GM12878 (cell line): ENCODE measurements around the gene SIRT7. TPM values are rescaled to one million over a fixed set of nuclear protein-coding genes. Genes with fewer than 3 reads are reported as not detected.

Source experiments
- ATAC-seq: fragments of 200-7000 bp; cut with Tn5 transposase; 3 replicates; pipeline ENCODE4 v1.9.1; 2020; ENCODE audit warnings: mild to moderate bottlenecking, moderate library complexity
- BruUV-seq: library from RNA; stranded (reverse); fragments of 400-500 nt; replicated peaks from 2 replicates; lab custom pipeline; 2021; lab: Mats Ljungman, UMichigan
- CTCF ChIA-PET: fragments of 300-600 bp; sonication (Branson Sonifier 250); formaldehyde crosslinking; extraction: SDS; loops from one replicate; lab custom pipeline; 2021; ENCODE audit warnings: inconsistent platforms; lab: Yijun Ruan, JAX
- POLR2A ChIA-PET: fragments of 350-600 bp; formaldehyde crosslinking; extraction: SDS; loops from one replicate; lab custom pipeline; 2021; ENCODE audit warnings: inconsistent platforms; lab: Charles Lee
- RAD21 ChIA-PET: fragments of 300-600 bp; sonication (Branson Sonifier 250); formaldehyde crosslinking; loops from one replicate; lab custom pipeline; 2023; ENCODE audit warnings: antibody characterized with exemption; ENCODE audit not compliant: unreplicated experiment; lab: Charles Lee
- SMC1A ChIA-PET: fragments of 300-600 bp; sonication (Branson Sonifier 250); formaldehyde crosslinking; loops from one replicate; lab custom pipeline; 2023; ENCODE audit not compliant: unreplicated experiment, uncharacterized antibody; lab: Charles Lee
- DNase-seq: peaks from one replicate; pipeline ENCODE4 v3.0.0-alpha.2; 2011; ENCODE audit warnings: low read depth, low spot score
- FAIRE-seq: peaks from 3 replicates; lab custom pipeline; 2011; peaks lifted over from hg19 to GRCh38; lab: Jason Lieb, UNC
- H2AFZ ChIP-seq: 2 replicates; pipeline ENCODE4 v1.6.0; 2011; ENCODE audit warnings: low read depth, low read length, control low read depth; ENCODE audit not compliant: control insufficient read depth
- H3K27ac ChIP-seq: 2 replicates; pipeline ENCODE4 v1.5.1; 2011; ENCODE audit warnings: control low read depth; ENCODE audit not compliant: control insufficient read depth, insufficient read depth
- H3K27me3 ChIP-seq, 2 experiments: replicated peaks in 1 of 2; 2 replicates each; pipeline versions ENCODE4 v1.6.0 to v1.6.1; 2011; ENCODE audit warnings: low read length in 1 of 2; ENCODE audit not compliant: control insufficient read depth in 2 of 2, insufficient read depth in 2 of 2
- H3K36me3 ChIP-seq, 2 experiments: 2 replicates each; pipeline ENCODE4 v1.5.1; 2011; ENCODE audit warnings: low read length in 1 of 2; ENCODE audit not compliant: control insufficient read depth in 2 of 2, insufficient read depth in 2 of 2
- H3K4me1 ChIP-seq: 2 replicates; pipeline ENCODE4 v1.6.1; 2011; ENCODE audit warnings: mild to moderate bottlenecking, low read length, moderate library complexity, mixed read lengths; ENCODE audit not compliant: control insufficient read depth, insufficient read depth
- H3K4me2 ChIP-seq: 2 replicates; pipeline ENCODE4 v1.6.0; 2011; ENCODE audit warnings: control low read depth; ENCODE audit not compliant: control insufficient read depth, insufficient read depth
- H3K4me3 ChIP-seq: fragments of 200-600 bp; sonication (generic); 2 replicates; pipeline ENCODE4 v1.5.1; 2016
- H3K79me2 ChIP-seq: 2 replicates; pipeline ENCODE4 v1.6.0; 2011; ENCODE audit warnings: low read length; ENCODE audit not compliant: control insufficient read depth, insufficient read depth
- H3K9ac ChIP-seq: 2 replicates; pipeline ENCODE4 v1.8.0; 2011; ENCODE audit warnings: low read length, control low read depth, mixed read lengths; ENCODE audit not compliant: control insufficient read depth, insufficient read depth
- H3K9me3 ChIP-seq: replicated peaks from 3 replicates; pipeline ENCODE4 v1.5.1; 2011; ENCODE audit warnings: mild to moderate bottlenecking, low read length; ENCODE audit not compliant: control insufficient read depth, insufficient read depth
- H4K20me1 ChIP-seq: 2 replicates; pipeline ENCODE4 v1.6.0; 2011; ENCODE audit not compliant: control insufficient read depth, insufficient read depth
- BCL3 ChIP-seq: IDR thresholded peaks from 2 replicates; pipeline ENCODE4 v1.6.1; 2011; ENCODE audit warnings: borderline replicate concordance, low read depth, mild to moderate bottlenecking, moderate library complexity, low read length; ENCODE audit not compliant: insufficient read depth, poor library complexity, severe bottlenecking
- MTA3 ChIP-seq: IDR thresholded peaks from 2 replicates; pipeline ENCODE4 v1.6.1; 2012; ENCODE audit warnings: low read length, inconsistent platforms, borderline replicate concordance
- POLR2A ChIP-seq: IDR thresholded peaks from 2 replicates; pipeline ENCODE4 v1.6.1; 2011; ENCODE audit warnings: low read depth, mild to moderate bottlenecking, low read length
- POLR2AphosphoS5 ChIP-seq: IDR thresholded peaks from 2 replicates; pipeline ENCODE4 v1.6.1; 2011; ENCODE audit warnings: mild to moderate bottlenecking, low read length, inconsistent platforms
- RBBP5 ChIP-seq: fragments of 200-600 bp; sonication (generic); conservative IDR thresholded peaks from 2 replicates; pipeline ENCODE4 v1.6.1; 2016
- STAT3 ChIP-seq: IDR thresholded peaks from 2 replicates; pipeline ENCODE4 v1.6.1; 2011; ENCODE audit warnings: low read depth, low read length, improper control_type of control experiment
- WRNIP1 ChIP-seq: IDR thresholded peaks from 2 replicates; pipeline ENCODE4 v1.6.1; 2011; ENCODE audit warnings: low read depth, low read length, improper control_type of control experiment, borderline replicate concordance
- ZBED1 ChIP-seq: IDR thresholded peaks from 2 replicates; pipeline ENCODE4 v1.6.1; 2016; ENCODE audit warnings: borderline replicate concordance
- ZBTB33 ChIP-seq: fragments of 450-650 bp; IDR thresholded peaks from 2 replicates; pipeline ENCODE4 v1.6.1; 2017; ENCODE audit warnings: mild to moderate bottlenecking
- WGBS: methylation state at CpG from one replicate; pipeline ENCODE4 v1.1.6; 2016; ENCODE audit warnings: low lambda C conversion rate; ENCODE audit not compliant: insufficient replicate concordance, insufficient coverage; ENCODE audit errors: missing lambda C conversion rate; 5-methylcytosine and 5-hydroxymethylcytosine counted together
- in situ Hi-C: fragments of 300-500 bp; cut with MboI; formaldehyde crosslinking; loops from 9 replicates; pipeline ENCODE4 v1.14.3; 2018; ENCODE audit warnings: mixed read lengths
- intact Hi-C: fragments of 100-400 bp; cut with micrococcal nuclease; formaldehyde crosslinking; loops from one replicate; pipeline ENCODE4 v1.14.2; 2022; ENCODE audit not compliant: unreplicated experiment
- polyA plus RNA-seq, 11 experiments: library from polyadenylated mRNA; depleted of rRNA in 4 of 11; unstranded in 6 of 11; stranded (reverse) in 5 of 11; fragments of >200 nt; fragmentation: Nextera tagmentation in 4 of 11; fragmentation: Illumina TruSeq in 1 of 11; extraction: Ambion mirVana in 4 of 11; extraction: Trizol in 1 of 11; gene quantifications; 1 replicate in 1 of 11; 2 replicates in 10 of 11; pipeline versions ENCODE4 v1.2.1 to v1.2.3, GENCODE V29; 2011 to 2016; ENCODE audit warnings: inconsistent platforms in 2 of 11, missing spikeins in 2 of 11, low read depth in 1 of 11
- total RNA-seq, 4 experiments: library from RNA; depleted of rRNA in 3 of 4; stranded (reverse); fragments of >200 nt in 3 of 4; fragmentation: Illumina TruSeq in 1 of 4; extraction: Trizol in 1 of 4; gene quantifications; 2 replicates each; pipeline versions ENCODE4 v1.2.1 to v1.2.3, GENCODE V29; 2013 to 2021
- TF ChIP-seq, protein P1 (sequence below): IDR thresholded peaks from 2 replicates; pipeline ENCODE4 v1.6.1; 2011; ENCODE audit warnings: mild to moderate bottlenecking, low read depth, low read length, moderate library complexity; ENCODE audit not compliant: insufficient replicate concordance
- TF ChIP-seq, protein P2 (sequence below): IDR thresholded peaks from 2 replicates; pipeline ENCODE4 v1.6.1; 2012; ENCODE audit warnings: low read length, inconsistent platforms

The SIRT7 gene
- total and polyA plus RNA-seq, 10 of the 15 experiments (the other 5 are each of a cell fraction or from before 2014, with no cell fraction given) = 1.2 to 56.2 (median 22.7) TPM

DNA sequence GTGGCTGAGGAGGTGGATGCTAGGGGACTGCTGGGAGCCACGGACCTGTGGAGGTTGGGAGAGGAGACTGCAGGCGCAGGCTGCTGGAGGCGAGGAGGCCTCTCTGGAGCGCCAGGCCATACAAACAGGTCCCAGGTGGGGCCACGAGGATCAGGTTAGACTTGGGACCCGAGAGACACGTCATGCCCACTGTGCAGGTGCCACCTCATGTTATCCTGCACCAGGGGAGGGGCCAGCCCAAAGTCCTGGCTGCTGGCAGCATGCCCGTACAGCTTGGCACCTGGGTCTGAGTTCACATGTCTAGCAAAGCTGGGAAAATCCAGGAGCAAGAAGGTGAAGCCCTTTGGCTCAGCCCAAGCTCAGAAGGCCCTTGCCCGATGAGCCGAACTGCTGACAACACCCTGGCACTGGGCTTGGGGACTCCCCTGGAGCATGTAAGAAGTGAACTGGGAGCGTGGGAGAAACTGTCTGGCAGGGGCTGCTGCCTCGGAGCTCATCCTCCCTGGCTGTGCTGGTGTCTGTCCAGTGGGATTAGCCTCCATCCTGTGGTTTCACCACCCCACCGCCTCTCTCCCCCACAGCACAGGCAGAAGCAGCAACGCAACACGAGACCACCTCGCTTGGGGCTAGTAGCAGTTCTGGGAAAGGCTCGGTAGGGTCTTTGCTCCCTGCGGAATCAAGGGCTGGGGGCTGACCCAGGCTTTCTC is 52.1 kb downstream of the SIRT7 start:
- no peak overlapping the region for H3K27ac ChIP-seq
- peaks cover 11 to 24% of the 10 kb centered on the region in 2 experiments; a peak in 3 of 4 replicates for H3K36me3 ChIP-seq
- no peak for FAIRE-seq
- ATAC-seq = no peak
- no peaks in the 10 kb centered on the region for H3K9me3 ChIP-seq
- peaks cover 13% of the 10 kb centered on the region for H3K4me1 ChIP-seq
- ChIA-PET RAD21 (interaction anchor here (0.6 kb wide), 1 partner anchor 17 kb away, joined by 3 read pairs; no protein-coding TSS in a partner anchor), SMC1A (no interaction called here), POLR2A (interaction anchor here (0.6 to 1.4 kb wide), 2 partner anchors 33 to 103 kb away, joined by 3 to 5 read pairs; partner anchors contain the start of gene MCRIP1), CTCF (interaction anchor here (0.9 to 1.0 kb wide), 3 partner anchors 9 to 130 kb away, joined by 3 read pairs; no protein-coding TSS in a partner anchor)
- no peak overlapping the region for H3K4me3 ChIP-seq
- H2AFZ ChIP-seq = no peak overlapping the region
- 0 out of 2 replicates have a peak, but pooled peaks cover 3% of the 10 kb centered on the region for H4K20me1 ChIP-seq
- H3K79me2 ChIP-seq = peaks cover 74% of the 10 kb centered on the region
- in situ Hi-C loops = no loop called here
- H3K27me3 ChIP-seq = no peaks in the 10 kb centered on the region
- BruUV-seq = no TSS peak
- no peak for DNase-seq
- WGBS = 83% methylated on average over 18 of the region's 18 CpGs
- H3K4me2 ChIP-seq = no peak overlapping the region
- intact Hi-C loops = no loop called here
- TF ChIP-seq RBBP5 = no peak
- peak; percentile 92; the same call in 1 of the 2 replicates for TF ChIP-seq MTA3
- TF ChIP-seq POLR2AphosphoS5 = peak; percentile 86
- TF ChIP-seq, protein P1, sequence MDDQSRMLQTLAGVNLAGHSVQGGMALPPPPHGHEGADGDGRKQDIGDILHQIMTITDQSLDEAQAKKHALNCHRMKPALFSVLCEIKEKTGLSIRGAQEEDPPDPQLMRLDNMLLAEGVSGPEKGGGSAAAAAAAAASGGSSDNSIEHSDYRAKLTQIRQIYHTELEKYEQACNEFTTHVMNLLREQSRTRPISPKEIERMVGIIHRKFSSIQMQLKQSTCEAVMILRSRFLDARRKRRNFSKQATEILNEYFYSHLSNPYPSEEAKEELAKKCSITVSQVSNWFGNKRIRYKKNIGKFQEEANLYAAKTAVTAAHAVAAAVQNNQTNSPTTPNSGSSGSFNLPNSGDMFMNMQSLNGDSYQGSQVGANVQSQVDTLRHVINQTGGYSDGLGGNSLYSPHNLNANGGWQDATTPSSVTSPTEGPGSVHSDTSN = peak; percentile 13
- peak; percentile 69 for TF ChIP-seq POLR2A
- TF ChIP-seq STAT3 = no peak
- no peak for TF ChIP-seq WRNIP1
- peak; percentile 15 for TF ChIP-seq BCL3
- 0 out of 2 replicates have a peak, but pooled peaks have one; percentile 1 for TF ChIP-seq ZBED1
- TF ChIP-seq ZBTB33 = no peak
- TF ChIP-seq, protein P2, sequence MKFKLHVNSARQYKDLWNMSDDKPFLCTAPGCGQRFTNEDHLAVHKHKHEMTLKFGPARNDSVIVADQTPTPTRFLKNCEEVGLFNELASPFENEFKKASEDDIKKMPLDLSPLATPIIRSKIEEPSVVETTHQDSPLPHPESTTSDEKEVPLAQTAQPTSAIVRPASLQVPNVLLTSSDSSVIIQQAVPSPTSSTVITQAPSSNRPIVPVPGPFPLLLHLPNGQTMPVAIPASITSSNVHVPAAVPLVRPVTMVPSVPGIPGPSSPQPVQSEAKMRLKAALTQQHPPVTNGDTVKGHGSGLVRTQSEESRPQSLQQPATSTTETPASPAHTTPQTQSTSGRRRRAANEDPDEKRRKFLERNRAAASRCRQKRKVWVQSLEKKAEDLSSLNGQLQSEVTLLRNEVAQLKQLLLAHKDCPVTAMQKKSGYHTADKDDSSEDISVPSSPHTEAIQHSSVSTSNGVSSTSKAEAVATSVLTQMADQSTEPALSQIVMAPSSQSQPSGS = peak; percentile 56
- H3K9ac ChIP-seq = no peak overlapping the region
